ENCODE measurements around the gene SBNO2. TPM values are rescaled to one million over a fixed set of nuclear protein-coding genes. Genes with fewer than 3 reads are reported as not detected.

Gene SBNO2
- polyA plus RNA-seq, 1 experiment: 9.9 TPM

DNA sequence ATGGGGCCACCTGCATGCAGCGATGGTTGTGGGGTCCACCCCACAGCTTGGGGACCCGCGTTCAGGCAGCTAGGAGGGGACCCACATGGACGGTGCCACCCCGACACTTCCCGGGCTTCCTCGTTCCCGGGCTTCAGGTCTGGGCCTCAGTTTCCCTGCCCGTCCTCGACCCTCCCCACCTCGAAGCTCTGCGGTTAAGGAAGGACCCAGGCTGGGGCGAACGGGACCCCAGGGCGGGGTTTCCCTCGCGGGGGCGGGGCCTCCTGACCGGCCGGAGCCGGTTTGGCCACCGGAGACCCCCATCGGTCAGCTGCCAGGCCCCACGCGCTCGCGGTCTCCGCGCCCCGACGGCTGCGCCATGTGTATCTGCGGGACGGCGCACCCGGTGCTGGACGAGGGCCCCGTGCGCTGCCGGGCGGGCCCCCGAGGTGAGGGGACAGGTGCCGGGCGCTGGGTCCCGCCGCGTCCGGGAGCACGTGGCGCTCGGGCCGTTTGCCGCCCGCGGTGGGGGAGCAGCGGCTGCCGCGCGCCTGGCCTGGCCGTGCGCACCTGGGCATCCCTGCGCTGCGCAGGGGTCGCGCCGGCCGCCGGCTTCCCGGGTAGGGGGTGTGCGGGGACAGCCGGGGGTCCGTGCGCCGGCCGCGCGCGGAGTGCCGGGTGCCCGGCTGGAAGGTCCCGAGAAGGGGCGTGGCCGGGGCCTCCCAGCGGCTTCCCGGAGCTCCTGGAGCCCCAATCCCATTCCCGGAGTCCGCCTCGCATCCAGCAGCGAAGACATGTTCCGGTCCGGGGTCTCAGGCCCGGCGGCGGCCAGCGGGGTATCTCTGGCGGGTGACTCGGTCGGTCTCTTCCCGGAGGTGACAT lies 102.9 kb downstream of the SBNO2 start:
- H3K27me3 ChIP-seq (ENCODE audit: control insufficient read depth, insufficient read depth, low read length): peaks cover 31% of the 10 kb centered on the region

GRCh38 chr19:1070576-1070930 lies 103.5 kb downstream of the SBNO2 start:
- no peak for DNase-seq (ENCODE audit: low read depth, low spot score)
- H3K27me3 ChIP-seq (ENCODE audit: control insufficient read depth, insufficient read depth, low read length): peaks cover 31% of the 10 kb centered on the region
- POLR2A ChIA-PET: no interaction called here
- H3K9me3 ChIP-seq (ENCODE audit: control insufficient read depth, insufficient read depth, low read length): peaks cover 2% of the 10 kb centered on the region; the same call in 1 of the 2 replicates
- no peak overlapping the region for H3K27ac ChIP-seq (ENCODE audit: low read depth, low read length)
- peak; percentile 26; the same call in 1 of the 2 replicates for TF ChIP-seq CTCF (IDR thresholded peaks at IDR 0.05; ENCODE audit: low read depth, low read length)
- no peak overlapping the region for H3K4me3 ChIP-seq (ENCODE audit: low read depth, low read length)
- CTCF ChIA-PET: no interaction called here

More for the DNA sequence above, 102.9 kb downstream of the SBNO2 start:
- Histone ChIP-seq H3K27ac (ENCODE audit: low read depth, low read length) (no peak overlapping the region), H3K4me3 (ENCODE audit: low read depth, low read length) (no peak overlapping the region), H3K9me3 (ENCODE audit: control insufficient read depth, insufficient read depth, low read length) (peaks cover 2% of the 10 kb centered on the region; the same call in 1 of the 2 replicates)
- ChIA-PET POLR2A (no interaction called here), CTCF (no interaction called here)
- no peak for TF ChIP-seq CTCF (IDR thresholded peaks at IDR 0.05; ENCODE audit: low read depth, low read length)
- no peak for DNase-seq (ENCODE audit: low read depth, low spot score)

GRCh38 chr19:1069009-1069779 lies 104.9 kb downstream of the SBNO2 start:
- H3K27ac ChIP-seq (ENCODE audit: low read depth, low read length): no peak overlapping the region
- no peak overlapping the region for H3K4me3 ChIP-seq (ENCODE audit: low read depth, low read length)
- H3K27me3 ChIP-seq (ENCODE audit: control insufficient read depth, insufficient read depth, low read length): peaks cover 31% of the 10 kb centered on the region
- peaks cover 4% of the 10 kb centered on the region; the same call in 1 of the 2 replicates for H3K9me3 ChIP-seq (ENCODE audit: control insufficient read depth, insufficient read depth, low read length)
- ChIA-PET POLR2A (no interaction called here), CTCF (interaction anchor here (0.6 kb wide), 1 partner anchor 154 kb away, joined by 3 read pairs; no protein-coding TSS in a partner anchor)
- DNase-seq (ENCODE audit: low read depth, low spot score): no peak
- TF ChIP-seq CTCF (IDR thresholded peaks at IDR 0.05; ENCODE audit: low read depth, low read length): no peak

- TF ChIP-seq CTCF (IDR thresholded peaks at IDR 0.05; ENCODE audit: low read depth, low read length): no peak
- H3K4me3 ChIP-seq (ENCODE audit: low read depth, low read length): no peak overlapping the region
- ChIA-PET CTCF (no interaction called here), POLR2A (interaction anchor here (0.7 kb wide), 1 partner anchor 201 kb away, joined by 3 read pairs; the partner anchor contains the start of gene CIRBP)
- H3K27ac ChIP-seq (ENCODE audit: low read depth, low read length): no peak overlapping the region
- no peak for DNase-seq (ENCODE audit: low read depth, low spot score)
- peaks cover 31% of the 10 kb centered on the region for H3K27me3 ChIP-seq (ENCODE audit: control insufficient read depth, insufficient read depth, low read length)
- H3K9me3 ChIP-seq (ENCODE audit: control insufficient read depth, insufficient read depth, low read length): peaks cover 13% of the 10 kb centered on the region; the same call in 1 of the 2 replicates
Measured at GRCh38 chr19:1068009-1069001, 105.8 kb downstream of the SBNO2 start.
